H9 (cell line): ENCODE data around the gene LYSMD2. TPM values are rescaled to one million over a fixed set of nuclear protein-coding genes. Genes with fewer than 3 reads are reported as not detected.

Experiments used
- DNase-seq: peaks from one replicate; pipeline ENCODE4 v3.0.0-alpha.2; 2017
- H2AFZ ChIP-seq: one replicate; pipeline ENCODE4 v1.6.1; 2013; ENCODE audit warnings: mild to moderate bottlenecking, low read length, control low read depth, moderate library complexity
- H2AK5ac ChIP-seq: 2 replicates; pipeline ENCODE4 v1.6.1; 2013; ENCODE audit warnings: low read length, control low read depth, mixed read lengths; ENCODE audit not compliant: insufficient read length
- H2BK120ac ChIP-seq: one replicate; pipeline ENCODE4 v1.6.1; 2013; ENCODE audit warnings: low read depth, mild to moderate bottlenecking, low read length, control low read depth, inconsistent platforms; ENCODE audit not compliant: poor library complexity, severe bottlenecking
- H2BK12ac ChIP-seq: 2 replicates; pipeline ENCODE4 v1.6.1; 2013; ENCODE audit warnings: low read length, control low read depth, mixed read lengths, low read depth; ENCODE audit not compliant: insufficient read length
- H2BK15ac ChIP-seq: 2 replicates; pipeline ENCODE4 v1.6.1; 2013; ENCODE audit warnings: low read depth, low read length, control low read depth
- H2BK20ac ChIP-seq: one replicate; pipeline ENCODE4 v1.6.1; 2013; ENCODE audit warnings: low read depth, mild to moderate bottlenecking, low read length, control low read depth, inconsistent platforms; ENCODE audit not compliant: poor library complexity, severe bottlenecking
- H2BK5ac ChIP-seq: 2 replicates; pipeline ENCODE4 v1.6.1; 2013; ENCODE audit warnings: low read length, control low read depth, mixed read lengths; ENCODE audit not compliant: insufficient read length
- H3K14ac ChIP-seq: 2 replicates; pipeline ENCODE4 v1.6.1; 2013; ENCODE audit warnings: low read length, control low read depth; ENCODE audit not compliant: insufficient read depth
- H3K18ac ChIP-seq: 2 replicates; pipeline ENCODE4 v1.6.1; 2013; ENCODE audit warnings: low read depth, mild to moderate bottlenecking, mixed read lengths, low read length, control low read depth; ENCODE audit not compliant: insufficient read length
- H3K23ac ChIP-seq: 2 replicates; pipeline ENCODE4 v1.6.1; 2013; ENCODE audit warnings: low read length, control low read depth, mixed read lengths, low read depth; ENCODE audit not compliant: insufficient read length
- H3K23me2 ChIP-seq: 2 replicates; pipeline ENCODE4 v1.6.1; 2013; ENCODE audit warnings: low read depth, mild to moderate bottlenecking, mixed read lengths, low read length, control low read depth; ENCODE audit not compliant: insufficient read length, poor library complexity, severe bottlenecking
- H3K27ac ChIP-seq: 2 replicates; pipeline ENCODE4 v1.5.1; 2013; ENCODE audit warnings: low read length, control low read depth, mixed read lengths, low read depth; ENCODE audit not compliant: insufficient read length
- H3K27me3 ChIP-seq: 2 replicates; pipeline ENCODE4 v1.6.1; 2013; ENCODE audit warnings: low read length, control low read depth, inconsistent platforms; ENCODE audit not compliant: insufficient read depth
- H3K4ac ChIP-seq: 2 replicates; pipeline ENCODE4 v1.6.1; 2013; ENCODE audit warnings: low read depth, mild to moderate bottlenecking, control low read depth, inconsistent platforms, low read length, moderate library complexity
- H3K4me1 ChIP-seq: 2 replicates; pipeline ENCODE4 v1.6.1; 2013; ENCODE audit warnings: low read length, control low read depth, inconsistent platforms; ENCODE audit not compliant: insufficient read depth
- H3K4me2 ChIP-seq: 2 replicates; pipeline ENCODE4 v1.6.1; 2013; ENCODE audit warnings: low read length, control low read depth, mixed read lengths; ENCODE audit not compliant: insufficient read length, insufficient read depth
- H3K56ac ChIP-seq: 2 replicates; pipeline ENCODE4 v1.6.1; 2013; ENCODE audit warnings: low read depth, mild to moderate bottlenecking, mixed read lengths, low read length, control low read depth; ENCODE audit not compliant: insufficient read length
- H3K79me1 ChIP-seq: 2 replicates; pipeline ENCODE4 v1.6.1; 2013; ENCODE audit warnings: low read depth, mild to moderate bottlenecking, moderate library complexity, low read length, control low read depth, inconsistent platforms; ENCODE audit not compliant: insufficient read depth, poor library complexity, severe bottlenecking
- H3K79me2 ChIP-seq: 2 replicates; pipeline ENCODE4 v1.6.1; 2013; ENCODE audit warnings: low read length, control low read depth, inconsistent platforms; ENCODE audit not compliant: insufficient read depth
- H3K9ac ChIP-seq: 2 replicates; pipeline ENCODE4 v1.6.1; 2013; ENCODE audit warnings: low read length, control low read depth, mixed read lengths; ENCODE audit not compliant: insufficient read length; ENCODE audit errors: extremely low read depth
- H3K9me3 ChIP-seq: one replicate; pipeline ENCODE4 v1.6.1; 2013; ENCODE audit warnings: low read depth, low read length, inconsistent platforms; ENCODE audit not compliant: control insufficient read depth
- H3T11ph ChIP-seq: one replicate; pipeline ENCODE4 v1.6.1; 2013; ENCODE audit warnings: mild to moderate bottlenecking, low read length, control low read depth, inconsistent platforms
- H4K20me1 ChIP-seq: one replicate; pipeline ENCODE4 v1.6.1; 2013; ENCODE audit not compliant: control insufficient read depth, insufficient read length, insufficient read depth
- H4K5ac ChIP-seq: 2 replicates; pipeline ENCODE4 v1.6.1; 2013; ENCODE audit warnings: low read depth, mild to moderate bottlenecking, mixed read lengths, low read length, control low read depth; ENCODE audit not compliant: insufficient read length
- H4K8ac ChIP-seq: replicated peaks from 2 replicates; pipeline ENCODE4 v1.6.1; 2013; ENCODE audit warnings: low read length, control low read depth, mixed read lengths, low read depth; ENCODE audit not compliant: insufficient read length
- H4K91ac ChIP-seq: 2 replicates; pipeline ENCODE4 v1.6.1; 2013; ENCODE audit warnings: low read depth, mild to moderate bottlenecking, moderate library complexity, mixed read lengths, low read length, control low read depth; ENCODE audit not compliant: insufficient read length
- H3K27ac Mint-ChIP-seq, 3 experiments: 2 replicates in 2 of 3; 3 replicates in 1 of 3; pipeline ENCODE4 v1.8.0; 2020 to 2021; ENCODE audit warnings: mixed read lengths in 3 of 3, mild to moderate bottlenecking in 1 of 3, moderate library complexity in 1 of 3
- H3K27me3 Mint-ChIP-seq: 2 replicates; pipeline ENCODE4 v1.8.0; 2021; ENCODE audit warnings: low read depth, mild to moderate bottlenecking, moderate library complexity, mixed read lengths
- H3K36me3 Mint-ChIP-seq, 3 experiments: 2 replicates in 2 of 3; 3 replicates in 1 of 3; pipeline ENCODE4 v1.8.0; 2020 to 2021; ENCODE audit warnings: low read depth in 3 of 3, mixed read lengths in 3 of 3; ENCODE audit not compliant: insufficient read depth in 1 of 3
- H3K4me1 Mint-ChIP-seq, 2 experiments: 2 replicates each; pipeline ENCODE4 v1.8.0; 2020; ENCODE audit warnings: mixed read lengths in 2 of 2
- H3K4me3 Mint-ChIP-seq, 2 experiments: 2 replicates in 1 of 2; 3 replicates in 1 of 2; pipeline ENCODE4 v1.8.0; 2020 to 2021; ENCODE audit warnings: mild to moderate bottlenecking in 2 of 2, mixed read lengths in 2 of 2, moderate library complexity in 1 of 2
- H3K9me3 Mint-ChIP-seq, 2 experiments: 2 replicates in 1 of 2; 3 replicates in 1 of 2; pipeline ENCODE4 v1.8.0; 2020; ENCODE audit warnings: mild to moderate bottlenecking in 2 of 2, mixed read lengths in 2 of 2, moderate library complexity in 1 of 2
- WGBS: extraction: QIAGEN DNeasy Blood & Tissue Kit; methylation state at CpG from one replicate; pipeline ENCODE4 v1.1.7; 2013; ENCODE audit warnings: missing lambda C conversion rate, low lambda C conversion rate, mixed read lengths; ENCODE audit not compliant: insufficient read length; ENCODE audit errors: extremely low coverage; 5-methylcytosine and 5-hydroxymethylcytosine counted together
- total RNA-seq: library from RNA; stranded (reverse); gene quantifications from 2 replicates; pipeline ENCODE4 v1.2.1, GENCODE V29; 2021
- TF ChIP-seq, protein P1 (sequence below): fragments of 200-600 bp; sonication (generic); conservative IDR thresholded peaks from 3 replicates; pipeline ENCODE4 v1.8.0; 2021; ENCODE audit warnings: antibody characterized with exemption, mild to moderate bottlenecking

The LYSMD2 gene
- total RNA-seq, 1 experiment from 2014 or later: 3.9 TPM

DNA sequence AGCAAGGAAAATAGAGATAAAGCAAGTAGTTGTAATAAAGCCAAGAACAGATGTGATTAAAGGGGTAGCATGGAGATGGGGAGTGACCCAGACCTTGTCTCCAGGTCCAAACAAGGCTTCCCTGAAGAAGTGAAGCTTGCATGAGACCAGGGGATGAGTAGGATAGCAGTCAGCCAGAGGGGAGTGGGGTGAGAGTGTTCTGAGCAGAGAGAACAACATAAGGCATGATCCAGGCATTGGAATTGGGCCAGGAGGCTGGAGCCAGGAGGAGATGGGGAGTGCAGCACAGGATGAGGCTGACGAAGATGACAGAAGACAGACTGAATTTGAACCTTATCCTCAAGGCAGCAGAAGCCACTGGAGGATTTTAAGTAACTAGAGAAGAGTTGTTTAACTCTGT, 21.2 kb upstream of the LYSMD2 start:
- H2BK12ac ChIP-seq: no peak overlapping the region
- TF ChIP-seq, protein P1, sequence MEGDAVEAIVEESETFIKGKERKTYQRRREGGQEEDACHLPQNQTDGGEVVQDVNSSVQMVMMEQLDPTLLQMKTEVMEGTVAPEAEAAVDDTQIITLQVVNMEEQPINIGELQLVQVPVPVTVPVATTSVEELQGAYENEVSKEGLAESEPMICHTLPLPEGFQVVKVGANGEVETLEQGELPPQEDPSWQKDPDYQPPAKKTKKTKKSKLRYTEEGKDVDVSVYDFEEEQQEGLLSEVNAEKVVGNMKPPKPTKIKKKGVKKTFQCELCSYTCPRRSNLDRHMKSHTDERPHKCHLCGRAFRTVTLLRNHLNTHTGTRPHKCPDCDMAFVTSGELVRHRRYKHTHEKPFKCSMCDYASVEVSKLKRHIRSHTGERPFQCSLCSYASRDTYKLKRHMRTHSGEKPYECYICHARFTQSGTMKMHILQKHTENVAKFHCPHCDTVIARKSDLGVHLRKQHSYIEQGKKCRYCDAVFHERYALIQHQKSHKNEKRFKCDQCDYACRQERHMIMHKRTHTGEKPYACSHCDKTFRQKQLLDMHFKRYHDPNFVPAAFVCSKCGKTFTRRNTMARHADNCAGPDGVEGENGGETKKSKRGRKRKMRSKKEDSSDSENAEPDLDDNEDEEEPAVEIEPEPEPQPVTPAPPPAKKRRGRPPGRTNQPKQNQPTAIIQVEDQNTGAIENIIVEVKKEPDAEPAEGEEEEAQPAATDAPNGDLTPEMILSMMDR: no peak
- Mint-ChIP-seq H3K36me3 (0 out of 7 replicates have a peak, but pooled peaks cover 0 to 2% (median 0%) of the 10 kb centered on the region in 3 experiments), H3K4me3 (no peak overlapping the region), H3K27me3 (peaks cover 26% of the 10 kb centered on the region), H3K9me3 (peaks cover 2 to 3% of the 10 kb centered on the region in 2 experiments; a peak in 3 of 5 replicates), H3K4me1 (peaks cover 5% of the 10 kb centered on the region in 2 experiments), H3K27ac (no peak overlapping the region)
- H2BK15ac ChIP-seq: no peak overlapping the region
- peaks cover 3% of the 10 kb centered on the region; the same call in 1 of the 2 replicates for H3K4me1 ChIP-seq
- H3T11ph ChIP-seq: no peak overlapping the region
- no peak overlapping the region for H2BK20ac ChIP-seq
- no peak overlapping the region for H3K9ac ChIP-seq
- no peak overlapping the region for H3K56ac ChIP-seq
- no peak for DNase-seq
- H2BK5ac ChIP-seq: no peak overlapping the region
- H4K20me1 ChIP-seq: no peaks in the 10 kb centered on the region
- H2AFZ ChIP-seq: no peak overlapping the region
- WGBS: no CpG with 5 or more reads among the region's 1 CpG
- H2AK5ac ChIP-seq: no peak overlapping the region
- H3K79me1 ChIP-seq: no peaks in the 10 kb centered on the region
- no peaks in the 10 kb centered on the region for H3K23me2 ChIP-seq
- no peaks in the 10 kb centered on the region for H3K9me3 ChIP-seq
- no peak overlapping the region for H3K18ac ChIP-seq
- no peaks in the 10 kb centered on the region for H3K79me2 ChIP-seq
- no peak overlapping the region for H4K8ac ChIP-seq
- no peak overlapping the region for H4K91ac ChIP-seq
- no peak overlapping the region for H3K23ac ChIP-seq
- H3K4me2 ChIP-seq: no peak overlapping the region
- H3K14ac ChIP-seq: no peak overlapping the region
- H4K5ac ChIP-seq: no peak overlapping the region
- no peak overlapping the region for H3K4ac ChIP-seq
- H2BK120ac ChIP-seq: no peak overlapping the region
- H3K27ac ChIP-seq: no peak overlapping the region
- no peaks in the 10 kb centered on the region for H3K27me3 ChIP-seq
